ENCODE measurements around the gene GRM1.

GRM1 gene

DNA sequence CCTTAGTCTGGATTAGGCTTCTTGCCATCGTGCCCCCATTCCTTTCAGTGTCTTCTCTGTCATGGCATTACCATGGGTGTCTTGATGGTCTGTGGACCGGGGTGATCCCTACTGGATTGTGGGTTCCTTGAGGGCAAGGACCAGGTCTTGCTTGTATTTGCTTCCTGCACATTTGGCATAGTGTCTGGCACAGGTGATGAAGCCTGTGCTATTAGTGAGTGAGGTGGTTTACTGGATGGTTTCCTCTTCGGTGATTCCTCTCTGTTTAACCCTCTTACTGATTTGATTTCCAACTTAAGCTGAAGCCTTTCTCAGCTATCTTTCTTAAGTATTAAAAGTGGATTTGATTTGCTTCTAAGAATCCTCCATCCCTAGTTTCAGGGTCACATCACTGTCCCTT lies 162.3 kb downstream of the GRM1 start:
- no peak overlapping the region for H3K27ac ChIP-seq
- intact Hi-C loops (cut with DNase I; ENCODE audit: low total_unique reads) = no loop called here
- TF ChIP-seq, protein P1, sequence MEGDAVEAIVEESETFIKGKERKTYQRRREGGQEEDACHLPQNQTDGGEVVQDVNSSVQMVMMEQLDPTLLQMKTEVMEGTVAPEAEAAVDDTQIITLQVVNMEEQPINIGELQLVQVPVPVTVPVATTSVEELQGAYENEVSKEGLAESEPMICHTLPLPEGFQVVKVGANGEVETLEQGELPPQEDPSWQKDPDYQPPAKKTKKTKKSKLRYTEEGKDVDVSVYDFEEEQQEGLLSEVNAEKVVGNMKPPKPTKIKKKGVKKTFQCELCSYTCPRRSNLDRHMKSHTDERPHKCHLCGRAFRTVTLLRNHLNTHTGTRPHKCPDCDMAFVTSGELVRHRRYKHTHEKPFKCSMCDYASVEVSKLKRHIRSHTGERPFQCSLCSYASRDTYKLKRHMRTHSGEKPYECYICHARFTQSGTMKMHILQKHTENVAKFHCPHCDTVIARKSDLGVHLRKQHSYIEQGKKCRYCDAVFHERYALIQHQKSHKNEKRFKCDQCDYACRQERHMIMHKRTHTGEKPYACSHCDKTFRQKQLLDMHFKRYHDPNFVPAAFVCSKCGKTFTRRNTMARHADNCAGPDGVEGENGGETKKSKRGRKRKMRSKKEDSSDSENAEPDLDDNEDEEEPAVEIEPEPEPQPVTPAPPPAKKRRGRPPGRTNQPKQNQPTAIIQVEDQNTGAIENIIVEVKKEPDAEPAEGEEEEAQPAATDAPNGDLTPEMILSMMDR (IDR thresholded peaks at IDR 0.05) = no peak
- H3K27me3 ChIP-seq = no peaks in the 10 kb centered on the region
- no peaks in the 10 kb centered on the region for H3K4me1 ChIP-seq
- no peak for DNase-seq
- H3K4me3 ChIP-seq = no peak overlapping the region
- H3K36me3 ChIP-seq = no peaks in the 10 kb centered on the region
- H3K9me3 ChIP-seq = no peaks in the 10 kb centered on the region

DNA sequence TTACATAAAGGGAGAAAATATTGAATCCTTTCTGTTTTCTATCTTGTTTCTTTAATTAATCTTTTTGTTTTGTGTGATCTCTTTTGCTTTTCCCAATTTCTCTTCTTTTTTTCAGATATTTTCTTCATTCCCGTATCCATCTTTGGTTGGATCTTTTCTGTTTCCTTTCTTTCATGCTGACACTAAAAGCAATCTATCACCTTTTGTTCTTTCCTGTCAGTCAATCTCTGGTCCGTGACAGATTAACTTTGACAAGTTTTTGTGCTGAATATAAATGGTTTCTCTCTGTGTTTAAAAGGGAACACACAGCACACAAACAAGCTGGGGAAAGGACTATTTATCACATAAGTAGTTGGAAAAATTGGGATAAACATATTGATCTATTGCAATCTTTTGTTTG lies 162.8 kb downstream of the GRM1 start:
- Histone ChIP-seq H3K27me3 (no peaks in the 10 kb centered on the region), H3K27ac (no peak overlapping the region), H3K36me3 (no peaks in the 10 kb centered on the region), H3K9me3 (no peaks in the 10 kb centered on the region), H3K4me1 (no peaks in the 10 kb centered on the region), H3K4me3 (no peak overlapping the region)
- no peak for DNase-seq
- intact Hi-C loops (cut with DNase I; ENCODE audit: low total_unique reads) = no loop called here
- TF ChIP-seq, protein P1 (IDR thresholded peaks at IDR 0.05) = no peak

DNA sequence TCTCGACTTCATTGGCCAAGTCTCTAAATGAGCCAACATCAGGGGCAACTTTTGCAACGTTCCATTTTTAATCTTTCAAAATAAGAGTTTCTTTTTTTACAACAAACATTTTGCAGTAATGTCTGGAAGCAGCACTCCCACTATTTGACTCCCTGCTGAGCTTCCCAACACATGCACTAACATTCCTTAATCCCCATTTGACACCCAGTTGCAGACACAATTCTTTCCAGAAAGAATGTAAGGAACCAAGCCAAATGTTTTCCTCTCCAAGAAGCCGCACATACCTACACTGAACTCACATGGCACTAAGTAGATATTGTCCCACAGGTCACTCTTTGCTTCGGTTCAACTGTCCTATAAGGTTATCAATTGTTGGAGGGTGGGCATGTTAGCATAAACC lies 165.6 kb downstream of the GRM1 start:
- H3K4me1 ChIP-seq = no peaks in the 10 kb centered on the region
- H3K36me3 ChIP-seq = no peaks in the 10 kb centered on the region
- H3K9me3 ChIP-seq = no peaks in the 10 kb centered on the region
- no peak overlapping the region for H3K27ac ChIP-seq
- no peak overlapping the region for H3K4me3 ChIP-seq
- intact Hi-C loops (cut with DNase I; ENCODE audit: low total_unique reads) = no loop called here
- no peak for DNase-seq
- TF ChIP-seq, protein P1 (IDR thresholded peaks at IDR 0.05) = no peak
- no peaks in the 10 kb centered on the region for H3K27me3 ChIP-seq

DNA sequence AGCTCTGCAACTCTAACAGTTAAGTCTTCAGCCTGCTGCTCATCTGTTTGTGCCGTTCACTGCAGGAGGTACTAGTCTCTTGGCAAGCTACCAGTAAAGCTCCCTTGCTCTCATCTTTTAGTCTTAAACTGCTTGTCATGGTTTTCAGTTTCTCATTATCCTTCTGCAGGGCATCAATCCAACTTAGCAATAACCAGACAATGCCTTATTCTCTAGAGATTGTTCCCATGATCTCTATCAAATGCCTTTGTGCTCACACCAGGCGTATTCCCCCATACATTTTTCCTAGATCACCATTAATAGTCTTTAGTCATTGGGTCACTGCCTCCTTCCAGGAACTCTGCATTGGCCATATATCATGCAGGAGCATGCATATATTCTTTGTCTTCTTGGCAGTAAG lies 171.3 kb downstream of the GRM1 start:
- intact Hi-C loops (cut with DNase I; ENCODE audit: low total_unique reads) = no loop called here
- Histone ChIP-seq H3K27ac (no peak overlapping the region), H3K36me3 (no peaks in the 10 kb centered on the region), H3K4me3 (no peak overlapping the region), H3K9me3 (no peaks in the 10 kb centered on the region), H3K4me1 (no peaks in the 10 kb centered on the region), H3K27me3 (no peaks in the 10 kb centered on the region)
- TF ChIP-seq, protein P1 (IDR thresholded peaks at IDR 0.05) = no peak
- no peak for DNase-seq

DNA sequence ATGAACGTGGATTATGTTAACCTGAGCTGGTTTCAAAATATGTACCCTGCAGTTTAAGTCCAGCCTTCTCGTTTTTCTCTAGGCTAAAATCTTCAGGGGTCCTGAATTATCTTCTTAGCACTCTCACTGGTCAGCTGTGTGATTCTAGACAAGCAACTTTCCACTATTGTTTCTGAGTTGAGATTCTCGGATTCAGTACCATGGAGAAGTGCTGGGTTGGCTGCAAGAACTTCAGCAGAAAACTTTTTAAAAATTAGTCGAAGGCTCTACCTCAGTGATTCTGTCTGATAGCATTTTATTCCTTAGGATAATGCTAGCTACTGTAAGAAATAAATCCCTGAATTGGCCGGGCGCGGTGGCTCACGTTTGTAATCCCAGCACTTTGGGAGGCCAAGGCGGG lies 173.7 kb downstream of the GRM1 start:
- Histone ChIP-seq H3K4me1 (no peaks in the 10 kb centered on the region), H3K27ac (no peak overlapping the region), H3K27me3 (no peaks in the 10 kb centered on the region), H3K4me3 (no peak overlapping the region), H3K36me3 (no peaks in the 10 kb centered on the region), H3K9me3 (no peaks in the 10 kb centered on the region)
- TF ChIP-seq, protein P1 (IDR thresholded peaks at IDR 0.05) = no peak
- DNase-seq = no peak
- intact Hi-C loops (cut with DNase I; ENCODE audit: low total_unique reads) = no loop called here

DNA sequence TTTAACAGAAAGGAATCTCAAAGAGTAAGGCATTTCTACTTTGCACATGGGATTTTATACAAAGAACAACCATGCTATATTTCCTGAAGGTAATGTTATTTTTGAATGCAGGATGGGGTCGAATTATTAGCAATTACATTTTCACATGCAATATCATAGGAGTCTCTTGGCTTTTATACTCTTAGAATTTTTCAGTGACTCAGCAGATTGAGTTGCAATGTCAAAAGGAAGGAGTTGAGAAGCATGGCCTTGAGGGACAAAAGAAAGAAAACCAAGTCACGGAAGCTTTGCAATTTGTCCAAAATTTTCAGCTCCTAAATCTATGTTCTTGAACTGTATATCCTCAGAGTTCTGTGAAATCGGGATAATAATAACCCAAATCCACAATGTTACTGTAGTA lies 181.1 kb downstream of the GRM1 start:
- H3K36me3 ChIP-seq = no peaks in the 10 kb centered on the region

More for the DNA sequence above, 181.1 kb downstream of the GRM1 start:
- no peak overlapping the region for H3K4me3 ChIP-seq
- intact Hi-C loops (cut with DNase I; ENCODE audit: low total_unique reads) = no loop called here
- H3K27me3 ChIP-seq = no peaks in the 10 kb centered on the region
- no peaks in the 10 kb centered on the region for H3K9me3 ChIP-seq
- TF ChIP-seq, protein P1 (IDR thresholded peaks at IDR 0.05) = no peak
- no peaks in the 10 kb centered on the region for H3K4me1 ChIP-seq
- no peak overlapping the region for H3K27ac ChIP-seq
- DNase-seq = no peak

Measured in tibial artery (tissue), 4 donors.